SK-N-SH treated with all-trans-retinoic acid at 6 μM for 48 hours (cell line): ENCODE results near the gene PAPOLA.

Experiments
- ATAC-seq: fragments of 200-7000 bp; cut with Tn5 transposase; 3 replicates; pipeline ENCODE4 v1.9.1; 2020; ENCODE audit warnings: mild to moderate bottlenecking, moderate library complexity
- ARNTL ChIP-seq: fragments of 450-650 bp; formaldehyde crosslinking; IDR thresholded peaks from 2 replicates; pipeline ENCODE4 v1.5.0; 2020; ENCODE audit warnings: low read depth, mild to moderate bottlenecking, moderate library complexity, borderline replicate concordance
- BACH2 ChIP-seq: fragments of 250-450 bp; sonication (Bioruptor Pico); IDR thresholded peaks from 2 replicates; pipeline ENCODE4 v1.9.0; 2021; ENCODE audit warnings: mild to moderate bottlenecking, borderline replicate concordance
- CSDC2 ChIP-seq: fragments of 250-450 bp; sonication (Bioruptor Pico); IDR thresholded peaks from 2 replicates; pipeline ENCODE4 v1.5.0; 2020; ENCODE audit warnings: mild to moderate bottlenecking, moderate library complexity
- ESRRG ChIP-seq: fragments of 250-450 bp; sonication (Bioruptor Pico); IDR thresholded peaks from 2 replicates; pipeline ENCODE4 v1.6.1; 2021; ENCODE audit warnings: mild to moderate bottlenecking
- GLIS3 ChIP-seq: fragments of 250-450 bp; sonication (Bioruptor Pico); IDR thresholded peaks from 2 replicates; pipeline ENCODE4 v1.5.0; 2020; ENCODE audit warnings: mild to moderate bottlenecking, moderate library complexity
- ISL1 ChIP-seq: fragments of 250-450 bp; sonication (Bioruptor Pico); IDR thresholded peaks from 2 replicates; pipeline ENCODE4 v2.1.2; 2022; ENCODE audit warnings: mild to moderate bottlenecking, moderate library complexity
- OSR1 ChIP-seq: fragments of 250-450 bp; sonication (Bioruptor Pico); IDR thresholded peaks from 2 replicates; pipeline ENCODE4 v1.8.0; 2022; ENCODE audit warnings: moderate library complexity, mild to moderate bottlenecking, inconsistent platforms
- PPARA ChIP-seq: fragments of 250-450 bp; sonication (Bioruptor Pico); IDR thresholded peaks from 2 replicates; pipeline ENCODE4 v1.5.0; 2020; ENCODE audit warnings: mild to moderate bottlenecking, borderline replicate concordance
- RARB ChIP-seq: fragments of 250-450 bp; sonication (Bioruptor Pico); IDR thresholded peaks from 2 replicates; pipeline ENCODE4 v1.8.0; 2021; ENCODE audit warnings: mild to moderate bottlenecking, moderate library complexity
- SNAI2 ChIP-seq: fragments of 250-450 bp; sonication (Bioruptor Pico); IDR thresholded peaks from 2 replicates; pipeline ENCODE4 v1.5.0; 2020; ENCODE audit warnings: mild to moderate bottlenecking, moderate library complexity
- TCF4 ChIP-seq: fragments of 250-450 bp; sonication (Bioruptor Pico); IDR thresholded peaks from 2 replicates; pipeline ENCODE4 v1.8.0; 2021; ENCODE audit warnings: mild to moderate bottlenecking, moderate library complexity, borderline replicate concordance
- TOX ChIP-seq: fragments of 250-450 bp; sonication (Bioruptor Pico); IDR thresholded peaks from 2 replicates; pipeline ENCODE4 v1.8.0; 2021; ENCODE audit warnings: mild to moderate bottlenecking, moderate library complexity, borderline replicate concordance
- ZC3H10 ChIP-seq: fragments of 250-450 bp; sonication (Bioruptor Pico); IDR thresholded peaks from 2 replicates; pipeline ENCODE4 v1.5.1; 2021; ENCODE audit warnings: mild to moderate bottlenecking, moderate library complexity
- ZFP3 ChIP-seq: fragments of 250-450 bp; sonication (Bioruptor Pico); IDR thresholded peaks from 2 replicates; pipeline ENCODE4 v1.5.0; 2020; ENCODE audit warnings: mild to moderate bottlenecking, moderate library complexity
- ZFP30 ChIP-seq: fragments of 450-650 bp; formaldehyde crosslinking; IDR thresholded peaks from 2 replicates; pipeline ENCODE4 v1.5.0; 2022; ENCODE audit warnings: mild to moderate bottlenecking, moderate library complexity
- ZNF565 ChIP-seq: fragments of 450-650 bp; formaldehyde crosslinking; conservative IDR thresholded peaks from 2 replicates; pipeline ENCODE4 v1.5.0; 2020; ENCODE audit warnings: low read depth, mild to moderate bottlenecking, moderate library complexity
- ZNF70 ChIP-seq: fragments of 450-650 bp; formaldehyde crosslinking; IDR thresholded peaks from 2 replicates; pipeline ENCODE4 v1.5.0; 2020; ENCODE audit warnings: mild to moderate bottlenecking, moderate library complexity
- ZNF8 ChIP-seq: fragments of 450-650 bp; formaldehyde crosslinking; IDR thresholded peaks from 2 replicates; pipeline ENCODE4 v1.5.0; 2020; ENCODE audit warnings: mild to moderate bottlenecking, moderate library complexity
- TF ChIP-seq, protein P1 (sequence below): fragments of 250-450 bp; sonication (Bioruptor Pico); IDR thresholded peaks from 2 replicates; pipeline ENCODE4 v1.5.1; 2021; ENCODE audit warnings: mild to moderate bottlenecking, moderate library complexity
- TF ChIP-seq, protein P2 (sequence below): fragments of 250-450 bp; sonication (Bioruptor Pico); IDR thresholded peaks from 2 replicates; pipeline ENCODE4 v1.8.0; 2020; ENCODE audit warnings: mild to moderate bottlenecking, moderate library complexity, borderline replicate concordance
- TF ChIP-seq, protein P3 (sequence below): fragments of 250-450 bp; sonication (Bioruptor Pico); IDR thresholded peaks from 2 replicates; pipeline ENCODE4 v1.8.0; 2021; ENCODE audit warnings: low read depth, mild to moderate bottlenecking, moderate library complexity, borderline replicate concordance
- TF ChIP-seq, protein P4 (sequence below): fragments of 250-450 bp; sonication (Bioruptor Pico); IDR thresholded peaks from 2 replicates; pipeline ENCODE4 v1.5.0; 2020; ENCODE audit warnings: mild to moderate bottlenecking, moderate library complexity

PAPOLA gene

DNA sequence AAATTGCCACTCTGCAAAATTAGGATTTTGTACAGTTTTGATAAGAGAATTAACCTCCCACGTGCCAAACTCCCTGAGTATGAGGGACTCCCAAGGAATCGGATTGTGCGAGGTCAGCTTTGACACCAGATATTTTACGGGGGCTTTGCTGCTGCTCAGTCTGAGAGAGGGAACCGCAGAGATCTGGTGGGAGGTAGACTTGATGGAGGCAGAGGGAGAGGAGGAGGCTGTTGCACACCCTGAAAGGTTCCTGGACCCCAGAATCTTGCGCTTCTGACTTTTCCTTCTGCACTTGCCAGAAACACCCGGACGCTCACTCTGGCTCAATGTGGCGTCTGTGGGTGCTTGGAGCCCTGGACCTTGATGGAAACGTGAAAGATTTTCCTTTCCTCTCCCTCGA is 83.9 kb downstream of the PAPOLA start:
- no peak for TF ChIP-seq TOX
- TF ChIP-seq CSDC2, result no peak
- TF ChIP-seq, protein P1, sequence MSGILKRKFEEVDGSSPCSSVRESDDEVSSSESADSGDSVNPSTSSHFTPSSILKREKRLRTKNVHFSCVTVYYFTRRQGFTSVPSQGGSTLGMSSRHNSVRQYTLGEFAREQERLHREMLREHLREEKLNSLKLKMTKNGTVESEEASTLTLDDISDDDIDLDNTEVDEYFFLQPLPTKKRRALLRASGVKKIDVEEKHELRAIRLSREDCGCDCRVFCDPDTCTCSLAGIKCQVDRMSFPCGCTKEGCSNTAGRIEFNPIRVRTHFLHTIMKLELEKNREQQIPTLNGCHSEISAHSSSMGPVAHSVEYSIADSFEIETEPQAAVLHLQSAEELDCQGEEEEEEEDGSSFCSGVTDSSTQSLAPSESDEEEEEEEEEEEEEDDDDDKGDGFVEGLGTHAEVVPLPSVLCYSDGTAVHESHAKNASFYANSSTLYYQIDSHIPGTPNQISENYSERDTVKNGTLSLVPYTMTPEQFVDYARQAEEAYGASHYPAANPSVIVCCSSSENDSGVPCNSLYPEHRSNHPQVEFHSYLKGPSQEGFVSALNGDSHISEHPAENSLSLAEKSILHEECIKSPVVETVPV (CRISPR knock-in tag), result no peak
- TF ChIP-seq ZNF565 (CRISPR knock-in tag), result no peak
- no peak for TF ChIP-seq GLIS3
- no peak for TF ChIP-seq ZFP30 (CRISPR knock-in tag)
- TF ChIP-seq ZC3H10 (CRISPR knock-in tag), result no peak
- TF ChIP-seq ZFP3, result no peak
- no peak for TF ChIP-seq OSR1
- TF ChIP-seq PPARA (CRISPR knock-in tag), result no peak
- no peak for TF ChIP-seq BACH2
- no peak for TF ChIP-seq RARB (CRISPR knock-in tag)
- TF ChIP-seq SNAI2 (CRISPR knock-in tag), result no peak
- TF ChIP-seq, protein P2, sequence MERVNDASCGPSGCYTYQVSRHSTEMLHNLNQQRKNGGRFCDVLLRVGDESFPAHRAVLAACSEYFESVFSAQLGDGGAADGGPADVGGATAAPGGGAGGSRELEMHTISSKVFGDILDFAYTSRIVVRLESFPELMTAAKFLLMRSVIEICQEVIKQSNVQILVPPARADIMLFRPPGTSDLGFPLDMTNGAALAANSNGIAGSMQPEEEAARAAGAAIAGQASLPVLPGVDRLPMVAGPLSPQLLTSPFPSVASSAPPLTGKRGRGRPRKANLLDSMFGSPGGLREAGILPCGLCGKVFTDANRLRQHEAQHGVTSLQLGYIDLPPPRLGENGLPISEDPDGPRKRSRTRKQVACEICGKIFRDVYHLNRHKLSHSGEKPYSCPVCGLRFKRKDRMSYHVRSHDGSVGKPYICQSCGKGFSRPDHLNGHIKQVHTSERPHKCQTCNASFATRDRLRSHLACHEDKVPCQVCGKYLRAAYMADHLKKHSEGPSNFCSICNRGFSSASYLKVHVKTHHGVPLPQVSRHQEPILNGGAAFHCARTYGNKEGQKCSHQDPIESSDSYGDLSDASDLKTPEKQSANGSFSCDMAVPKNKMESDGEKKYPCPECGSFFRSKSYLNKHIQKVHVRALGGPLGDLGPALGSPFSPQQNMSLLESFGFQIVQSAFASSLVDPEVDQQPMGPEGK (CRISPR knock-in tag), result no peak
- no peak for TF ChIP-seq ZNF70
- no peak for TF ChIP-seq ESRRG (CRISPR knock-in tag)
- TF ChIP-seq, protein P3, sequence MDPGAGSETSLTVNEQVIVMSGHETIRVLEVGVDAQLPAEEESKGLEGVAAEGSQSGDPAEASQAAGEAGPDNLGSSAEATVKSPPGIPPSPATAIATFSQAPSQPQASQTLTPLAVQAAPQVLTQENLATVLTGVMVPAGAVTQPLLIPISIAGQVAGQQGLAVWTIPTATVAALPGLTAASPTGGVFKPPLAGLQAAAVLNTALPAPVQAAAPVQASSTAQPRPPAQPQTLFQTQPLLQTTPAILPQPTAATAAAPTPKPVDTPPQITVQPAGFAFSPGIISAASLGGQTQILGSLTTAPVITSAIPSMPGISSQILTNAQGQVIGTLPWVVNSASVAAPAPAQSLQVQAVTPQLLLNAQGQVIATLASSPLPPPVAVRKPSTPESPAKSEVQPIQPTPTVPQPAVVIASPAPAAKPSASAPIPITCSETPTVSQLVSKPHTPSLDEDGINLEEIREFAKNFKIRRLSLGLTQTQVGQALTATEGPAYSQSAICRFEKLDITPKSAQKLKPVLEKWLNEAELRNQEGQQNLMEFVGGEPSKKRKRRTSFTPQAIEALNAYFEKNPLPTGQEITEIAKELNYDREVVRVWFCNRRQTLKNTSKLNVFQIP (CRISPR knock-in tag), result no peak
- TF ChIP-seq ZNF8 (CRISPR knock-in tag), result no peak
- TF ChIP-seq, protein P4, sequence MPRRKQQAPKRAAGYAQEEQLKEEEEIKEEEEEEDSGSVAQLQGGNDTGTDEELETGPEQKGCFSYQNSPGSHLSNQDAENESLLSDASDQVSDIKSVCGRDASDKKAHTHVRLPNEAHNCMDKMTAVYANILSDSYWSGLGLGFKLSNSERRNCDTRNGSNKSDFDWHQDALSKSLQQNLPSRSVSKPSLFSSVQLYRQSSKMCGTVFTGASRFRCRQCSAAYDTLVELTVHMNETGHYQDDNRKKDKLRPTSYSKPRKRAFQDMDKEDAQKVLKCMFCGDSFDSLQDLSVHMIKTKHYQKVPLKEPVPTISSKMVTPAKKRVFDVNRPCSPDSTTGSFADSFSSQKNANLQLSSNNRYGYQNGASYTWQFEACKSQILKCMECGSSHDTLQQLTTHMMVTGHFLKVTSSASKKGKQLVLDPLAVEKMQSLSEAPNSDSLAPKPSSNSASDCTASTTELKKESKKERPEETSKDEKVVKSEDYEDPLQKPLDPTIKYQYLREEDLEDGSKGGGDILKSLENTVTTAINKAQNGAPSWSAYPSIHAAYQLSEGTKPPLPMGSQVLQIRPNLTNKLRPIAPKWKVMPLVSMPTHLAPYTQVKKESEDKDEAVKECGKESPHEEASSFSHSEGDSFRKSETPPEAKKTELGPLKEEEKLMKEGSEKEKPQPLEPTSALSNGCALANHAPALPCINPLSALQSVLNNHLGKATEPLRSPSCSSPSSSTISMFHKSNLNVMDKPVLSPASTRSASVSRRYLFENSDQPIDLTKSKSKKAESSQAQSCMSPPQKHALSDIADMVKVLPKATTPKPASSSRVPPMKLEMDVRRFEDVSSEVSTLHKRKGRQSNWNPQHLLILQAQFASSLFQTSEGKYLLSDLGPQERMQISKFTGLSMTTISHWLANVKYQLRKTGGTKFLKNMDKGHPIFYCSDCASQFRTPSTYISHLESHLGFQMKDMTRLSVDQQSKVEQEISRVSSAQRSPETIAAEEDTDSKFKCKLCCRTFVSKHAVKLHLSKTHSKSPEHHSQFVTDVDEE, result no peak
- TF ChIP-seq, all 23 proteins: peak for 0
- no peak for ATAC-seq

DNA sequence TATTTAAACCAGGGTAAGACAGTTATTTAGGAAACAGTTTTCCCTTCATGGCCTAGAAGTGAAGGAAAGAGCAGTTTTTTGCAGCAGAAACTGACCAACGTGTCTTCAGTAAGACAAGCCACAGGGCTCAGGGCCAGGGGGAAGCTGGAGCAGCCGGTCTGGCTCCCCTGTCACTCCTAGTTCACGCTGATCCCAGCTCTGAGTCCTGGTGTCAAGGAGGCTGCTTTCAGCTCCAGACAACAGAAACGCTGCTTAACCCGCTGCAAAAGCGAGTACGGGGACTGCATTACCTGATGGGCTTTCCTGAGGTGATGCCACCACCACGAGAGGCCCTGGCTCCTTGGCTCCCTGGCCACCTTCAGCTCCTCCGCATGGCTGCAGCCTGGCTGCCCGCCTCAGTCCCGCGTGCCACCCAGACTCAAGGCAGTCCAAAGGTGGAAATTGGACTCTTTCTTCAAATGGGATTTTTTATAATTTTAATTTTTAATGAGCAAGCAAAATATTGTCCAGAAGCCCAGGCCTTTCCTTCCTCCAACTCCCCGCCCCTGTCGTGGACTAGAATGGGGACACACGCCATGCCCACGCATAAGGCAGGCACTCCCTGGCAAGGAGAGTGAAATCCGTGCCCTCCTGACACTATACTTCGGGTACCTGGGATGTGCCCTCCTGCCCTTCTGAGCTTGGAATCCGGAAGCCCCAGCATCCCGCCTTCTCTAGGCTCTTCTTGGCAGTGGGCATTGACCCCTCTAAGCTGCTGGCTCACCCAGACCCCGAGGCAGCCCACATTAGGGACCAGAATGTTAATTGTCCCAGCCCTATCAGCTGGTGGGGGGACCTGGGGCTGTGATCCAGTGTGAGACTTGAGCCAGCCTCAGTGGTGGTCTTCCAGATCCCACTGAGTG is 85.0 kb downstream of the PAPOLA start:
- ATAC-seq, result no peak
- TF ChIP-seq TOX, result no peak
- TF ChIP-seq RARB (CRISPR knock-in tag), result no peak
- TF ChIP-seq, protein P1 (CRISPR knock-in tag), result no peak

DNA sequence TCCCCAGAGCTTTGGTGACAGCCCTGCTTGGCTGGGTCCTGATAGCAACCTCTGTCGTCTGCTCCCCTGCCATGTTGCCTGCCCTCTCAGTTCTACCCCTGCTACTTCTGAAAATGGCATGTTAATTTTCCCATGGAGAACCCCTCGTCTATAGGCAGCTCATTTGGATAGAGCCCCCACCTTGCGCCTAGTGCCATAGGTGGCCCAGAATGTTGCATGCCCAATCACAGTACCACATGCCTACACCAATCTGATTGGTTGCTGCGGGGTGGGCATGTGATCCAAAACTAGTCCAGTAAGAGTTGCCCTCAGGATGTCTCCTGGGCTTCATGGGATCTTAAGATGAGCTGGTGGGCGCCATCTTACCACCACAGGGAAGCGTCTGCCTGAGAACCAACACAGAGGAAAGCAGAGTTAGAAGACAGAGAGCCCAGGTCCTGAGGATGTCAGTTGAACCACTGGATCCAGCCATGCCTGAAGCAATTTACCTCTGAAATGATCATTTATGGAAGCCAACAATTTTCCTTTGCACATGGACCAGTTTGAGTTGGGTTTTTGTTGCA is 85.7 kb downstream of the PAPOLA start:
- ATAC-seq, result no peak
- TF ChIP-seq, protein P2 (CRISPR knock-in tag), result no peak
- TF ChIP-seq ARNTL (CRISPR knock-in tag), result no peak
- no peak for TF ChIP-seq SNAI2 (CRISPR knock-in tag)
- no peak for TF ChIP-seq ESRRG (CRISPR knock-in tag)
- no peak for TF ChIP-seq PPARA (CRISPR knock-in tag)
- no peak for TF ChIP-seq RARB (CRISPR knock-in tag)
- no peak for TF ChIP-seq ZNF8 (CRISPR knock-in tag)
- no peak for TF ChIP-seq ISL1
- TF ChIP-seq BACH2, result no peak
- no peak for TF ChIP-seq ZC3H10 (CRISPR knock-in tag)
- no peak for TF ChIP-seq ZFP3
- TF ChIP-seq ZFP30 (CRISPR knock-in tag), result no peak
- TF ChIP-seq, protein P1 (CRISPR knock-in tag), result no peak
- TF ChIP-seq TCF4 (CRISPR knock-in tag), result no peak
